Caco-2 (cell line): Measurements from ENCODE around the gene HHIPL1. TPM values are rescaled to one million over a fixed set of nuclear protein-coding genes. Genes with fewer than 3 reads are reported as not detected.

ENCODE experiments used
- BruUV-seq: library from RNA; stranded (reverse); fragments of 400-500 nt; replicated peaks from 2 replicates; lab custom pipeline; 2021; lab: Mats Ljungman, UMichigan
- CTCF ChIA-PET: fragments of 300-600 bp; sonication (Branson Sonifier 250); formaldehyde crosslinking; loops from one replicate; lab custom pipeline; 2022; ENCODE audit warnings: antibody characterized with exemption; lab: Charles Lee
- POLR2A ChIA-PET: fragments of 300-600 bp; sonication (Branson Sonifier 250); formaldehyde crosslinking; loops from one replicate; lab custom pipeline; 2022; ENCODE audit warnings: antibody characterized with exemption; lab: Charles Lee
- DNase-seq, 2 experiments: peaks; one replicate each; pipeline versions ENCODE4 v3.0.0 to v3.0.0-alpha.2; 2020 to 2022
- H3K27me3 ChIP-seq: replicated peaks from 2 replicates; pipeline ENCODE4 v1.6.0; 2011; ENCODE audit warnings: low read length; ENCODE audit not compliant: control insufficient read depth, insufficient read depth
- H3K36me3 ChIP-seq: 2 replicates; pipeline ENCODE4 v1.5.1; 2011; ENCODE audit warnings: low read length; ENCODE audit not compliant: control insufficient read depth, insufficient read depth
- H3K4me1 ChIP-seq: fragments of 250-450 bp; sonication (Bioruptor Pico); 2 replicates; pipeline ENCODE4 v1.5.1; 2020; ENCODE audit warnings: mild to moderate bottlenecking
- H3K4me3 ChIP-seq: 2 replicates; pipeline ENCODE4 v1.5.1; 2011; ENCODE audit warnings: low read depth, mild to moderate bottlenecking, control low read depth, low read length
- H3K9me3 ChIP-seq: fragments of 250-450 bp; sonication (Bioruptor Pico); 2 replicates; pipeline ENCODE4 v1.5.1; 2020; ENCODE audit warnings: mild to moderate bottlenecking, moderate library complexity
- H3K27ac Mint-ChIP-seq: one replicate; pipeline ENCODE4 v1.8.0; 2022; ENCODE audit warnings: mixed read lengths; ENCODE audit not compliant: unreplicated experiment
- H3K27me3 Mint-ChIP-seq: one replicate; pipeline ENCODE4 v1.8.0; 2022; ENCODE audit warnings: mixed read lengths; ENCODE audit not compliant: insufficient read depth, unreplicated experiment
- H3K36me3 Mint-ChIP-seq: one replicate; pipeline ENCODE4 v1.8.0; 2022; ENCODE audit warnings: mild to moderate bottlenecking, mixed read lengths; ENCODE audit not compliant: insufficient read depth, unreplicated experiment
- H3K4me1 Mint-ChIP-seq: one replicate; pipeline ENCODE4 v1.8.0; 2022; ENCODE audit warnings: low read depth, mixed read lengths; ENCODE audit not compliant: unreplicated experiment
- H3K4me3 Mint-ChIP-seq: one replicate; pipeline ENCODE4 v1.8.0; 2022; ENCODE audit warnings: mild to moderate bottlenecking, moderate library complexity, mixed read lengths; ENCODE audit not compliant: unreplicated experiment
- H3K9me3 Mint-ChIP-seq: one replicate; pipeline ENCODE4 v1.8.0; 2022; ENCODE audit warnings: mixed read lengths; ENCODE audit not compliant: unreplicated experiment
- CTCF ChIP-seq, 2 experiments: fragments of 200-600 bp in 1 of 2; IDR thresholded peaks; 1 replicate in 1 of 2; 2 replicates in 1 of 2; pipeline versions ENCODE4 v1.5.1 to v1.8.0; 2011 to 2022; ENCODE audit warnings: antibody characterized with exemption in 1 of 2, control low read depth in 1 of 2, inconsistent platforms in 1 of 2, low read depth in 1 of 2, low read length in 1 of 2, mild to moderate bottlenecking in 1 of 2, moderate library complexity in 1 of 2; ENCODE audit not compliant: insufficient read depth in 1 of 2, severe bottlenecking in 1 of 2, unreplicated experiment in 1 of 2
- intact Hi-C: fragments of 100-400 bp; cut with micrococcal nuclease; formaldehyde crosslinking; loops from one replicate; pipeline ENCODE4 v1.10.0; 2022; ENCODE audit not compliant: unreplicated experiment
- total RNA-seq: library from RNA; stranded (reverse); gene quantifications from 2 replicates; pipeline ENCODE4 v1.2.3, GENCODE V29; 2022

HHIPL1 gene
- total RNA-seq, 1 experiment from 2014 or later, result 2.9 TPM

- Histone ChIP-seq H3K36me3 (no peaks in the 10 kb centered on the region), H3K27me3 (no peaks in the 10 kb centered on the region), H3K4me3 (no peak overlapping the region), H3K4me1 (peaks cover 7% of the 10 kb centered on the region; the same call in 1 of the 2 replicates), H3K9me3 (no peaks in the 10 kb centered on the region)
- BruUV-seq, result no TSS peak
- ChIA-PET CTCF (no interaction called here), POLR2A (no interaction called here)
- DNase-seq, result no peak
- H3K27ac Mint-ChIP-seq, result peak overlapping the region; percentile 15
- H3K4me1 Mint-ChIP-seq, result peaks cover 7% of the 10 kb centered on the region
- intact Hi-C loops, result no loop called here
- H3K4me3 Mint-ChIP-seq, result no peak overlapping the region
- no peaks in the 10 kb centered on the region for H3K27me3 Mint-ChIP-seq
- no peaks in the 10 kb centered on the region for H3K9me3 Mint-ChIP-seq
- no peaks in the 10 kb centered on the region for H3K36me3 Mint-ChIP-seq
- no peak for TF ChIP-seq CTCF (IDR thresholded peaks at IDR 0.05; ENCODE audit: insufficient read depth in 1 of 2, low read depth in 1 of 2, low read length in 1 of 2, severe bottlenecking in 1 of 2, unreplicated experiment in 1 of 2)
These were observed 26.6 kb downstream of the HHIPL1 start for GRCh38 chr14:99671235-99672224.

GRCh38 chr14:99672506-99673304, 27.8 kb downstream of the HHIPL1 start:
- peaks cover under 1% of the 10 kb centered on the region; the same call in 1 of the 2 replicates for H3K9me3 ChIP-seq
- Mint-ChIP-seq H3K36me3 (no peaks in the 10 kb centered on the region), H3K4me3 (no peak overlapping the region), H3K27ac (no peak overlapping the region), H3K4me1 (peaks cover 7% of the 10 kb centered on the region), H3K27me3 (no peaks in the 10 kb centered on the region), H3K9me3 (no peaks in the 10 kb centered on the region)
- intact Hi-C loops, result no loop called here
- POLR2A ChIA-PET, result no interaction called here
- H3K4me1 ChIP-seq, result peaks cover 7% of the 10 kb centered on the region; the same call in 1 of the 2 replicates
- CTCF ChIA-PET, result no interaction called here
- no peak overlapping the region for H3K4me3 ChIP-seq
- no peak for DNase-seq
- no peak for TF ChIP-seq CTCF (IDR thresholded peaks at IDR 0.05; ENCODE audit: insufficient read depth in 1 of 2, low read depth in 1 of 2, low read length in 1 of 2, severe bottlenecking in 1 of 2, unreplicated experiment in 1 of 2)
- no TSS peak for BruUV-seq
- H3K27me3 ChIP-seq, result no peaks in the 10 kb centered on the region
- H3K36me3 ChIP-seq, result no peaks in the 10 kb centered on the region
